PC-3 (cell line): ENCODE measurements around the gene NSMCE1.
A peak's percentile ranks its signal among the peaks of the same experiment; 100 is the strongest.

Experiments
- EZH2 ChIP-seq: fragments of 300-600 bp; sonication (generic); IDR thresholded peaks from one replicate; pipeline ENCODE4 v1.6.1; 2017; ENCODE audit warnings: antibody characterized with exemption, mild to moderate bottlenecking, low read length; ENCODE audit not compliant: unreplicated experiment
- EZH2phosphoT487 ChIP-seq: fragments of 300-600 bp; sonication (generic); IDR thresholded peaks from 2 replicates; pipeline ENCODE4 v1.6.1; 2018; ENCODE audit warnings: mild to moderate bottlenecking, antibody characterized with exemption, low read length, borderline replicate concordance
- TF ChIP-seq, protein P1 (sequence below): fragments of 300-600 bp; sonication (generic); conservative IDR thresholded peaks from 2 replicates; pipeline ENCODE4 v1.5.1; 2017; ENCODE audit warnings: antibody characterized with exemption, low read depth, mild to moderate bottlenecking, low read length

DNA sequence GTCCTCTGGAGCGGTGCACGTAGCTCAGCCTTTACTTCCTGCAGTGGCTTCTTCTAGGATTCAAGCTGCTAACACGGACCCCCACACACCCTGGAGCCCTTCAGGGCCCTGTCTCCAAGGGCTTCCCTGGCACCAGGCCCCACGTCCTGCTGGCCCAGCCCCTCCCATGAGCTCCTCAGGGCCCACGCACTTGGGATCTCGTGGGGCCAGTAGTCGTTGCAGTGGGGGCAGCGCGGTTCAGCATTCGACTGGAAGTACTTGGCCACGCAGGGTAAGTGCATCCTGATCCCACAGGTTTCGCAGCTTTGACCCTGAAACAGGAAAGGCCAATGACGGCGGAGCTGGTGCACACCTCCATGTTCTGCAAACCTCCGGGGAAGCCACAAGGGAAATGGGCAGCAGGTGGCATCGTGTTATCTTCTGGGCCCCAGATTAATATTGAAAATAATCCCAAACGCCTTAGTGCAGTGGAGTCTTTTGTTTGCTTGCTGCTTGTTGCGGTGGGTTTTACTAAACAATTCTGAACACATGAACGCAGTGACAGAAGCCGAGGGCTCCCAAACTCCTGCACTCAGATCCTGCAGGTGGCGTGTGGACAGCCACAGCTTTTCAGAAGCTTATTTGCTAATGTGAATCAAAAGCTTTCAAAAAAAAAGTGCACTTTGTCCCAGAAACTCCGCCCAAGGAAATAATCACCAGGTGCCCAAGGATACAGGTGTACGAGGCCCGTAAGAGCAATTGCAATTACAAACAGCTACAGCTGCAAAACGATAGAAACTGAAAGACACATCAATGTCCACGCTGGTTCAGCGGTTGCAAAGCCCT lies 42.8 kb downstream of the NSMCE1 start:
- TF ChIP-seq, protein P1, sequence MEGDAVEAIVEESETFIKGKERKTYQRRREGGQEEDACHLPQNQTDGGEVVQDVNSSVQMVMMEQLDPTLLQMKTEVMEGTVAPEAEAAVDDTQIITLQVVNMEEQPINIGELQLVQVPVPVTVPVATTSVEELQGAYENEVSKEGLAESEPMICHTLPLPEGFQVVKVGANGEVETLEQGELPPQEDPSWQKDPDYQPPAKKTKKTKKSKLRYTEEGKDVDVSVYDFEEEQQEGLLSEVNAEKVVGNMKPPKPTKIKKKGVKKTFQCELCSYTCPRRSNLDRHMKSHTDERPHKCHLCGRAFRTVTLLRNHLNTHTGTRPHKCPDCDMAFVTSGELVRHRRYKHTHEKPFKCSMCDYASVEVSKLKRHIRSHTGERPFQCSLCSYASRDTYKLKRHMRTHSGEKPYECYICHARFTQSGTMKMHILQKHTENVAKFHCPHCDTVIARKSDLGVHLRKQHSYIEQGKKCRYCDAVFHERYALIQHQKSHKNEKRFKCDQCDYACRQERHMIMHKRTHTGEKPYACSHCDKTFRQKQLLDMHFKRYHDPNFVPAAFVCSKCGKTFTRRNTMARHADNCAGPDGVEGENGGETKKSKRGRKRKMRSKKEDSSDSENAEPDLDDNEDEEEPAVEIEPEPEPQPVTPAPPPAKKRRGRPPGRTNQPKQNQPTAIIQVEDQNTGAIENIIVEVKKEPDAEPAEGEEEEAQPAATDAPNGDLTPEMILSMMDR = 0 out of 2 replicates have a peak, but pooled peaks have one; percentile 11
- TF ChIP-seq EZH2phosphoT487 (no peak), EZH2 (no peak)
